Breast epithelium (tissue), 3 donors: ENCODE measurements around the gene EPHA3.

Experiments used
- CTCF ChIP-seq, 3 donors: fragments of 450-650 bp; IDR thresholded peaks; one replicate each; pipeline ENCODE4 v1.5.1; 2016 to 2017; ENCODE audit warnings: antibody characterized with exemption in 3 of 3, mild to moderate bottlenecking in 3 of 3, moderate library complexity in 3 of 3
- POLR2A ChIP-seq: fragments of 450-650 bp; IDR thresholded peaks from one replicate; pipeline ENCODE4 v1.6.1; 2016; ENCODE audit warnings: antibody characterized with exemption, mild to moderate bottlenecking, moderate library complexity
- POLR2AphosphoS5 ChIP-seq, 3 donors: sonication (generic); formaldehyde crosslinking; IDR thresholded peaks; one replicate each; pipeline ENCODE4 v1.6.1; 2017; ENCODE audit warnings: antibody characterized with exemption in 3 of 3

- TF ChIP-seq POLR2AphosphoS5 (IDR thresholded peaks at IDR 0.05) (no peak), POLR2A (no peak), CTCF (IDR thresholded peaks at IDR 0.05) (no peak)
Observed at GRCh38 chr3:89344076-89344475, 236.7 kb downstream of the EPHA3 start.
